Inflammatory macrophage (primary cell): ENCODE measurements around the gene TNIP1.

Experiments
- DNase-seq, 2 donors: peaks; one replicate each; pipeline ENCODE4 v3.0.0-alpha.2; 2020 to 2022

The TNIP1 gene

DNA sequence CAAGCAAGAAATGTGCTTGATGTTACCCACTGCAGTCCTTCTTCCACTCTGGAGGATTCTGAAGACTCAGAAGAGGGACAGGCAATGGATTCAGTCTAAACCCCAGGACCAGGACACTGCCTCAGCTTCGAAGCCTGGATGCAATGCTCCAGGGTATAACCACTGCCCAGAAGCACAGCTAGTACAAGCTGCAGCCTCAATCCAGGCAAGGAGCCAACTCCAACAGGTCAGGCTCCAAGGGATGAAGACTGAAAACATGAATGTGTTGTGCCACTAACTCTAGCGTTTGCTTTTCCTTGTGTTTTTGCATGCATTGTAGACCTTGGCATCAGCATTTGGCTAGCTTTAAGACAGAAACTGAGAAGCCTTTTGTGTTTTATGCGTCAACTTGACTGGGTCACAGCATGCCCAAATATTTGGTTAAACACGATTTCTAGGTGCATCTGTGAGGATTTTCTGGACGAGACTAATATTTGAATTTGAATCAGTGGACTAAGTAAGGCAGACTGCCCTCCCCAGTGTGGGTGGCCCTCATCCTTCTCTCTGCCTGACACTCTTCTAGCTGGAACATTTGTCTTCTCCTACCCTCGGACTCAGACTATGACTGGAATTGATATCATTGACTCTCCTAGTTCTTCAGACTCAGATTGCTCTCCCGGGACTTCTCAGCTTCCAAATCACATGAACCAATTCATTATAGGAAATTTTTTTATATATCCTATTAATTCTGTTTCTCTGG lies 81.0 kb downstream of the TNIP1 start:
- no peak for DNase-seq

- DNase-seq, result no peak
These were observed 86.9 kb downstream of the TNIP1 start for GRCh38 chr5:150993826-150994412.

DNA sequence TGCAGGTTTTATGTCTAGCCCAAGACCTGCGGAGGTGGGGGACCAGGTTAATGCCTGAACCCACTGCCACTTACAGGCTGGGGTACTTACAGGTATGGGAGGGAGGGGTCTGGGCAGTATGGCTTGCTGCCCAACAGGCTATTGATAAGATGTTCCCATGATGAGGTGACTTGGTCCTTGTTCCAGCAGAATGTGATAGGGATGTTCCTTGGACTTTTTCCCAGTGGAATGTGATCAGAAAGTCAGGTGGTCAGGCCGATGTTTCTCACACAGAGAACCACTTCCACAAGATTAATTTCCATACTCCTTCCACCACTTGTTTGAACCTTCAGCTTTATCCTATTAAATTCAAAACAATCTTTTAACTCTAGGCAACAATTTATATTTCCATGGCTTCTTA lies 87.4 kb downstream of the TNIP1 start:
- DNase-seq, result no peak

- no peak for DNase-seq
These were observed 88.1 kb downstream of the TNIP1 start for GRCh38 chr5:150992705-150993104.

- no peak for DNase-seq
These were observed 91.1 kb downstream of the TNIP1 start for GRCh38 chr5:150989695-150990094.

GRCh38 chr5:150987746-150988145 lies 93.1 kb downstream of the TNIP1 start:
- no peak for DNase-seq
